ENCODE results near the gene RIMKLA. TPM values are rescaled to one million over a fixed set of nuclear protein-coding genes. Genes with fewer than 3 reads are reported as not detected.

The RIMKLA gene
- total RNA-seq, 1 donor from 2014 or later = not detected

- no peak for FAIRE-seq
- H3K27me3 ChIP-seq (ENCODE audit: control insufficient read depth, insufficient read depth, low read length) = no peaks in the 10 kb centered on the region
- DNase-seq (ENCODE audit: low read depth) = peak; percentile 94
- H3K4me3 ChIP-seq (ENCODE audit: low read depth, low read length) = peak overlapping the region; percentile 87
- no peak for TF ChIP-seq CTCF (IDR thresholded peaks at IDR 0.05; ENCODE audit: insufficient read depth, low read length, severe bottlenecking)
- no peaks in the 10 kb centered on the region for H3K36me3 ChIP-seq (ENCODE audit: control insufficient read depth, insufficient read depth, low read length)
Observed at GRCh38 chr1:42335809-42336518, 44.6 kb upstream of the RIMKLA start.

DNA sequence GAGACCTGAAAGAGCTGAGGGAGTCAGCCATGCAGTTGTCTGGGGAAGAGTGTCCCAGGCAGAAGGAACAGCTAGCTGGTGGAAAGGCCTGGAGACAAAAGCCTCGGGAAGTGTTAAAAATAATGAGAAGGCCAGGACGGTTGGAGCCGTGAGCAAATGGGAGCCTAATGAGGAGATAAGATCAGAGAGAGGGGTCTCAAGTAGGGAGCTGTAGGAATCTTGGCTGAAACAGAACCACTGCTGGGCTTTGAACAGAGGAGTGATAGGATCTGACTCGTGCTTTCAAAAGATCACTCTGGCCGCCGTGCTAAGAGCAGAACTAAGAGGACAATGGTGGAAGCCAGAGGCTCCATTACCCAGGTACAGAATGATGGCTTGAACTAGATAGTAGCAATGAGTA lies 43.6 kb upstream of the RIMKLA start:
- FAIRE-seq = no peak

GRCh38 chr1:42340093-42340492 lies 40.5 kb upstream of the RIMKLA start:
- FAIRE-seq (no peak), DNase-seq (ENCODE audit: low read depth) (peak; percentile 96)
- Histone ChIP-seq H3K4me3 (ENCODE audit: low read depth, low read length) (no peak overlapping the region), H3K36me3 (ENCODE audit: control insufficient read depth, insufficient read depth, low read length) (no peaks in the 10 kb centered on the region), H3K27me3 (ENCODE audit: control insufficient read depth, insufficient read depth, low read length) (no peaks in the 10 kb centered on the region)
- no peak for TF ChIP-seq CTCF (IDR thresholded peaks at IDR 0.05; ENCODE audit: insufficient read depth, low read length, severe bottlenecking)

More for the DNA sequence above, 43.6 kb upstream of the RIMKLA start:
- DNase-seq (ENCODE audit: low read depth) = no peak
- Histone ChIP-seq H3K36me3 (ENCODE audit: control insufficient read depth, insufficient read depth, low read length) (no peaks in the 10 kb centered on the region), H3K27me3 (ENCODE audit: control insufficient read depth, insufficient read depth, low read length) (no peaks in the 10 kb centered on the region), H3K4me3 (ENCODE audit: low read depth, low read length) (no peak overlapping the region)
- TF ChIP-seq CTCF (IDR thresholded peaks at IDR 0.05; ENCODE audit: insufficient read depth, low read length, severe bottlenecking) = no peak

DNA sequence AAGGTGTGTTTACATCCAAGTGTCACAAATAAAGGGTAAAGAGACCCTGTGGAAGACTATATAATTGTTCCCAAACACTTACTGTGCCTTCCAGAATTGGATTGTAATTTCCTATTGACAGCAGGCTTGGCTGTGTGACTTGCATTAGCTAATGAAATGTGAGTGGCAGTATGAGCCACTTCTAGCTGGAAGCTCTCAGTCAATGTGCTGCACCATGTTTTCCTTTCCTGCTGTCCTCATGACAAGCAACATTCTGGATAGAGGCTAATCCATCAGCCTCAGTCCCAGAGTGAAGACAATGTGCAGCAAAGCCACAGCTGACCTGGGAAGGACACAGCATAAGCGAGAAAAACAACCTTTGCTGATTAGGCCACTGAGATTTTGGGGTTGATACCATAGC lies 39.7 kb upstream of the RIMKLA start:
- H3K36me3 ChIP-seq (ENCODE audit: control insufficient read depth, insufficient read depth, low read length) = no peaks in the 10 kb centered on the region
- FAIRE-seq (peak; percentile 13), DNase-seq (ENCODE audit: low read depth) (no peak)

GRCh38 chr1:42343049-42343448 lies 37.5 kb upstream of the RIMKLA start:
- H3K27me3 ChIP-seq (ENCODE audit: control insufficient read depth, insufficient read depth, low read length) = no peaks in the 10 kb centered on the region
- no peak for TF ChIP-seq CTCF (IDR thresholded peaks at IDR 0.05; ENCODE audit: insufficient read depth, low read length, severe bottlenecking)
- H3K4me3 ChIP-seq (ENCODE audit: low read depth, low read length) = no peak overlapping the region
- H3K36me3 ChIP-seq (ENCODE audit: control insufficient read depth, insufficient read depth, low read length) = no peaks in the 10 kb centered on the region
- FAIRE-seq (no peak), DNase-seq (ENCODE audit: low read depth) (no peak)

More for the DNA sequence above, 39.7 kb upstream of the RIMKLA start:
- no peaks in the 10 kb centered on the region for H3K27me3 ChIP-seq (ENCODE audit: control insufficient read depth, insufficient read depth, low read length)
- no peak overlapping the region for H3K4me3 ChIP-seq (ENCODE audit: low read depth, low read length)
- TF ChIP-seq CTCF (IDR thresholded peaks at IDR 0.05; ENCODE audit: insufficient read depth, low read length, severe bottlenecking) = no peak

DNA sequence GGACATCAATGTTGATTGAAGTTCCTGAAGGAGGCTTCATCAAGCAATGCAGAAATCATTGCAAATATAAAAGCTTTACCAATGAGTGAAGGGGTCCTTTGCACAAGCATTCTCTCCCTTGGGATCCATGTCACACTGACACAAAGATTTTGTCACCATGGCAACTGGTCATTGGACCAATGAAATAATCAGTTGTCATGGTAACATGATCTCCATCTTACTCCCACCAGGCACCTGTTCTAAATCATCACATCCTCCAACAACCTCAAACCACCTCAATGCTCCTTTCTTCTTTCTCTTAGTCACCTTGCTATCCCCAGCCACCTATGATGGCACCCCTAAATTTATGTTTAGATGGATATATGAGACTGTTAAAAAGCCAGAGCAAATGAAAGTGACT lies 32.1 kb upstream of the RIMKLA start:
- Histone ChIP-seq H3K4me3 (ENCODE audit: low read depth, low read length) (no peak overlapping the region), H3K27me3 (ENCODE audit: control insufficient read depth, insufficient read depth, low read length) (peaks cover 5% of the 10 kb centered on the region), H3K36me3 (ENCODE audit: control insufficient read depth, insufficient read depth, low read length) (no peaks in the 10 kb centered on the region)
- DNase-seq (ENCODE audit: low read depth) = no peak
- no peak for FAIRE-seq
- no peak for TF ChIP-seq CTCF (IDR thresholded peaks at IDR 0.05; ENCODE audit: insufficient read depth, low read length, severe bottlenecking)
